ENCODE measurements around the gene HAPSTR1. TPM values are rescaled to one million over a fixed set of nuclear protein-coding genes. Genes with fewer than 3 reads are reported as not detected.
A peak's percentile ranks its signal among the peaks of the same experiment; 100 is the strongest.

The HAPSTR1 gene
- total RNA-seq, 4 donors from 2014 or later, result 44.8 to 71.7 (median 57.6) TPM

- ATAC-seq (ENCODE audit: low FRiP score) (no peak), DNase-seq (ENCODE audit: low spot score) (no peak)
- TF ChIP-seq CTCF (IDR thresholded peaks at IDR 0.05), result no peak
Observed at GRCh38 chr16:9138021-9138680, 46.7 kb downstream of the HAPSTR1 start.

GRCh38 chr16:9138731-9139501 is 47.5 kb downstream of the HAPSTR1 start:
- DNase-seq (ENCODE audit: low spot score), result no peak
- peak; percentile 55 for ATAC-seq (ENCODE audit: low FRiP score)
- peak in 1 of 3 donors; percentile 39 for TF ChIP-seq CTCF (IDR thresholded peaks at IDR 0.05)

DNA sequence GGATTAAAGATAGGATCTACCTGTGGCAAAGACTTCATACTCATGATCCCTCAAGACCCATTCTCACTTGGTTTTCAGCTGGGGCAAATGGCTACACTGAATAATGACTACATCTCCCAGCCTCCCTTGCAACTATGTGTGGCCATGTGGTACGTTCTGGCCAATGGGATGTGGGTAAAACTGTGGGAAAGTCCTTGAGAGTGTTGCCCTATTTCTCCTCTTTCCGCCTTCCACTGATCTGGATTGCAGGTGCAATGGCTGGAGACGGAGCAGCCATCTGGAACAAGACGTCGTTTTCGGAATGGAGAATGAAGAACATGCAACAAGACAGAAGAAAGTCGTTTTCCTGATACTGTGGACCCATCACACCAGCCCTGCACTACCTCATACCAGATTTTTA is 48.5 kb downstream of the HAPSTR1 start:
- DNase-seq (ENCODE audit: low spot score), result no peak
- no peak for ATAC-seq (ENCODE audit: low FRiP score)
- TF ChIP-seq CTCF (IDR thresholded peaks at IDR 0.05), result no peak

Other genes with a start within 250 kb of the HAPSTR1 start
- 100 to 1,000 TPM in 3 of 4 donors, 10 to 100 TPM in 1; 89.3 to 135 (median 124) TPM for gene CARHSP1, start 222.6 kb upstream of the HAPSTR1 start, total RNA-seq
- gene LITAFD, start 209.3 kb upstream of the HAPSTR1 start, total RNA-seq, result not detected
- 100 to 1,000 TPM in 2 of 4 donors, 10 to 100 TPM in 2; 71.2 to 138 (median 97.0) TPM for gene USP7, start 127.7 kb upstream of the HAPSTR1 start, total RNA-seq